Mucosa of descending colon (tissue), 3 donors: ENCODE results near the gene ABTB2. TPM values are rescaled to one million over a fixed set of nuclear protein-coding genes. Genes with fewer than 3 reads are reported as not detected.

Experiments used
- ATAC-seq: fragments of 200-7000 bp; cut with Tn5 transposase; one replicate; pipeline ENCODE4 v1.9.1; 2020; ENCODE audit warnings: mild to moderate bottlenecking, moderate library complexity
- DNase-seq, 3 donors: peaks; one replicate each; pipeline ENCODE4 v3.0.0-alpha.2; 2020
- H3K36me3 ChIP-seq: fragments of 200-600 bp; one replicate; pipeline ENCODE4 v1.8.0; 2021; ENCODE audit warnings: low read depth, mild to moderate bottlenecking
- H3K4me1 ChIP-seq: fragments of 200-600 bp; one replicate; pipeline ENCODE4 v1.8.0; 2021; ENCODE audit warnings: low read depth, mild to moderate bottlenecking
- H3K4me3 ChIP-seq: fragments of 200-600 bp; one replicate; pipeline ENCODE4 v1.8.0; 2021; ENCODE audit warnings: mild to moderate bottlenecking
- H3K9me3 ChIP-seq: fragments of 200-600 bp; one replicate; pipeline ENCODE4 v1.8.0; 2021; ENCODE audit warnings: mild to moderate bottlenecking
- CTCF ChIP-seq: fragments of 200-600 bp; IDR thresholded peaks from one replicate; pipeline ENCODE4 v1.8.0; 2022; ENCODE audit warnings: antibody characterized with exemption, mild to moderate bottlenecking
- intact Hi-C, 2 donors: fragments of 100-400 bp; cut with DNase I in 1 of 2; cut with micrococcal nuclease in 1 of 2; formaldehyde crosslinking; loops; one replicate each; pipeline versions ENCODE4 v1.11.0 to v1.11.1; 2022; cut with DNase I, micrococcal nuclease
- total RNA-seq, 3 donors: library from RNA; stranded (reverse); fragmentation: NEBNext Ultra II Directional in 2 of 3; extraction: Animal tissue kit (Norgen Biotek cat#: 25700) in 2 of 3; gene quantifications; one replicate each; pipeline versions ENCODE4 v1.2.1 to v1.2.4, GENCODE V29; 2021 to 2023
- donor health status: DM: no; HTN: no; CAD: no; lungs with moderate emphysema.
- donor health status: DM: no; HTN: no; CAD: no.
- donor health status: DM: no; HTN: yes; CAD: no.

Gene ABTB2
- total RNA-seq, 3 donors from 2014 or later: 12.8 to 16.8 (median 14.3) TPM

GRCh38 chr11:34124885-34125668, 232.7 kb downstream of the ABTB2 start:
- DNase-seq: no peak
- no peaks in the 10 kb centered on the region for H3K36me3 ChIP-seq

GRCh38 chr11:34120651-34121050, 237.2 kb downstream of the ABTB2 start:
- no peak for ATAC-seq
- H3K4me3 ChIP-seq: no peak overlapping the region
- H3K9me3 ChIP-seq: no peaks in the 10 kb centered on the region
- no peak for TF ChIP-seq CTCF
- intact Hi-C loops: no loop called here
- no peaks in the 10 kb centered on the region for H3K36me3 ChIP-seq
- H3K4me1 ChIP-seq: no peaks in the 10 kb centered on the region
- no peak for DNase-seq

More at GRCh38 chr11:34124885-34125668, 232.7 kb downstream of the ABTB2 start:
- no peaks in the 10 kb centered on the region for H3K9me3 ChIP-seq
- no peak overlapping the region for H3K4me3 ChIP-seq
- intact Hi-C loops: no loop called here
- no peak for ATAC-seq
- TF ChIP-seq CTCF: no peak
- H3K4me1 ChIP-seq: no peaks in the 10 kb centered on the region

GRCh38 chr11:34114471-34114870, 243.3 kb downstream of the ABTB2 start:
- no peak for DNase-seq
- Histone ChIP-seq H3K4me3 (no peak overlapping the region), H3K9me3 (no peaks in the 10 kb centered on the region), H3K4me1 (no peaks in the 10 kb centered on the region), H3K36me3 (peaks cover 12% of the 10 kb centered on the region)
- no peak for ATAC-seq
- intact Hi-C loops: no loop called here
- TF ChIP-seq CTCF: no peak

- Histone ChIP-seq H3K9me3 (no peaks in the 10 kb centered on the region), H3K36me3 (peaks cover 12% of the 10 kb centered on the region), H3K4me1 (no peaks in the 10 kb centered on the region), H3K4me3 (no peak overlapping the region)
- intact Hi-C loops: no loop called here
- no peak for ATAC-seq
- no peak for TF ChIP-seq CTCF
- DNase-seq: no peak
Observed at GRCh38 chr11:34114014-34114413, 243.8 kb downstream of the ABTB2 start.

- Histone ChIP-seq H3K4me1 (peaks cover under 1% of the 10 kb centered on the region), H3K9me3 (no peaks in the 10 kb centered on the region), H3K4me3 (no peak overlapping the region), H3K36me3 (peaks cover 12% of the 10 kb centered on the region)
- intact Hi-C loops: no loop called here
- ATAC-seq (no peak), DNase-seq (no peak)
- TF ChIP-seq CTCF: no peak
Observed at GRCh38 chr11:34111722-34112270, 246.0 kb downstream of the ABTB2 start.
